Muscle of arm (tissue), 12 donors: Measurements from ENCODE around the gene TLL1. TPM values are rescaled to one million over a fixed set of nuclear protein-coding genes. Genes with fewer than 3 reads are reported as not detected.

Experiments
- DNase-seq: peaks from one replicate; pipeline ENCODE4 v3.0.0-alpha.2; 2013
- polyA plus RNA-seq, 12 donors: library from polyadenylated mRNA; unstranded; fragments of 120-200 nt; gene quantifications; one replicate each; pipeline ENCODE4 v1.2.1, GENCODE V29; 2013; ENCODE audit not compliant: insufficient read length in 12 of 12

Gene TLL1
- polyA plus RNA-seq, 12 donors = 1.3 to 3.1 (median 2.3) TPM; not detected in 2

DNA sequence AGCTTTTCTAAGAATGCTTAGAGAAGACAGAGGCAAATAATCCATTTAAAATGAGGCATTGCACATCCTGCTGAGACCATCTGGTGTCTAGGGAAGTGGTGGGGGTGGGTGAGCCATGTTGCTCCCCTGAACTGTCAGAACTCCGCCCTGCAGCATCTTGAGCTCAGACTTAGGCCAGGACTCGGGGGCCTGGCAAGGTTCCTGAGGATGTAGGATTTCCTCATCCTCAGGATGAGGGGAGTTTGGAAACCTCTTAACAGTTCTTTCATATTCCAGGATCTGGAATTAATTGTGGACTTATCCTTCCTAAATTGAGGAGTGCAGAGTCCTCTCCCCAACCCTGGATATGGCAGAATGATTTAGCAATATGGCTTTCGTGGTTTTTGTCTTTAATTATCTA lies 6.6 kb downstream of the TLL1 start:
- peak; percentile 26 for DNase-seq

GRCh38 chr4:165894159-165894558 lies 21.1 kb downstream of the TLL1 start:
- no peak for DNase-seq

- DNase-seq = no peak
Measured at GRCh38 chr4:165905405-165906027, 32.5 kb downstream of the TLL1 start.

DNA sequence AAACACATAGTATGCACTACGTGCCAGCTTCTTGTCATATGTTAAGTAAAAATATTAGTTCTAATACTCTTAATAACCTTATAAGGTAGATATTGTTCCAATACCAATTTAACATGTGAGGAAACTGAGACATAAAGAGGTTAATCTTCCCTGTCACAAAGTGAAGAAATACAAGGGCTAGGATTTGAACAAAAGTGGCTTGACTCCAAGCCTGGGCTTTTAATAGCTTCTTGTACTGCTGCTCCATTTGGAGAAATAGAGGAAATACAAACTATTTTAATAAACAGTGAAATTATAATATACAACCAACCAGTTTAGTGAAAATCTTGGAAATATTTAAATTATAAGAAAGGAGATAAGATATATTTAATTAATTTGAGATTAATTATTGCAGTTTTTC lies 33.2 kb downstream of the TLL1 start:
- no peak for DNase-seq

DNA sequence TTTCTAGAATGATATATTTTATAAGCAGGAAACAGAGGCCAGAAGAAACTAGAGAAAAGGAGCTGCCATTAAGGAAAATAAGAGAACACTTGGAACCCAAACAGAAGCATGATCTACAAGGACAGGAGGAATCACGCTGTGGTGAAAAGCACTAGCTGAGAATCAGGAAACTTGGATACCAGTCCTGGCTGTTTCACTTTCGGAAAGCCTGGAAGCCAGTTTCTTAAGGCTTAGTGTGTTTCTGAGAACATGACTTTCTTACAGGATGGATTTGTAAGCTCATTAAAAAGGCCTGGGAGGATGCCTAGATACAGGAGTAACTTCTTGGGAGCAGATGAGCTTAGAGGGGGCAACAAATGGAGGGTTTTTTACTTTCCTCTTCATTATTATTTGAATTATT lies 36.9 kb downstream of the TLL1 start:
- peak; percentile 19 for DNase-seq

DNA sequence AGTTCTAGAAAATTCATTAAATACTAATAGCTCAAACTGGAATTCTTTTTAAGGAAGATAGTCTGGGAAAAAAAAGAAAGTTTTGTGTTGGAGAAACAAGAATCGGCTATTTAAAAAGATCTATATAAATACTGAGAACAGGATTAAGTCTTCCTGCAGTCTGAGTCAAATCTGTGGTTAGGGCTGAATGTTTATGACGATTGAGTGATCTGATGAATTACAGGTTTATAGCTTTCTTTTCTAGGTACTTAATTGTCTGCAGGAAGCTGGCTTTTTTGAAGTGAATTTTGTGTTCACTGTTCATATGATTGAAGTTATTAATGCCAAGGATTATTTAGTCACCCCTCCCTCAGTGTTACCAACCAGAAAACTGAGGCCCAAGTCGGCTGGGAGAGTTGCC lies 42.2 kb downstream of the TLL1 start:
- DNase-seq = no peak

GRCh38 chr4:165921546-165921945 lies 48.5 kb downstream of the TLL1 start:
- DNase-seq = no peak

DNA sequence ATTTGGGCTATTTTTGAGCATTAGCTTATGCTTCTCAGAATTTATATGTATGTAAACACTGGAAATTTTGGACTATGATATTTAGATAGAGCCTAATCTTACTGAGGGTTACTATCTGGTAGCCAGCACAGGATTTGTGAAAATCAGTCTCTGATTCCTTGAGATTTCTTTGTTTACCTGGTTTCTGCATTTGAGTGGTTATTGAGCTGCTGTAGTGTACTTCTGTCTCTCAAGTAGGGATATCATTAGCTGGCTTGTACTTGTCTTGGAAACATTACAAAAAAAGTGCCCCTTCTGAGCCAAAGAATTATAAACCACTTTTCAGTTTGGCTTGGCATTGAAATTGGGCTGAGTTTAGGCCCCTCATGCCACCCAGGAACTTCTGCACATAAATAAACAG lies 49.7 kb downstream of the TLL1 start:
- DNase-seq = no peak

DNA sequence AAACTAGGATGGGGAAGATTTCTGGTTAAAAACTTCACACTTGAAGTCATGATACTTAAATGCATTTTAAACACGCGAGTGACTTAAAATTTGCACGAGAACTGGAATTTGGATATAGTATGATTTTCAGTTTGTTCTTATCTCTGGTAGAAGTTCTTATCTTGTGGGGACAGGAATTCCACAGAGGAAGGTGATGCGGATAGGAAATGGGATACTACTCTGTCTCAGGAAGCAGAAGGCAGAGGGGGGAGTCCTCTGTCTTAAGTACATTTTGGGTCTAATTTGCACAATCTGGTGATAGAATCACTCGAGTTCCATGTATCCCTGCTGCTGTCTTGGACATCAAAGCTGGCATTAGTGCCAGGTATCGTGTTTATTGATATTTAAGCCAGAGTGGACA lies 53.3 kb downstream of the TLL1 start:
- DNase-seq = no peak

- no peak for DNase-seq
Measured at GRCh38 chr4:165927366-165927765, 54.3 kb downstream of the TLL1 start.

- no peak for DNase-seq
Measured at GRCh38 chr4:165927815-165928214, 54.8 kb downstream of the TLL1 start.

- DNase-seq = no peak
Measured at GRCh38 chr4:165928601-165929000, 55.6 kb downstream of the TLL1 start.

DNA sequence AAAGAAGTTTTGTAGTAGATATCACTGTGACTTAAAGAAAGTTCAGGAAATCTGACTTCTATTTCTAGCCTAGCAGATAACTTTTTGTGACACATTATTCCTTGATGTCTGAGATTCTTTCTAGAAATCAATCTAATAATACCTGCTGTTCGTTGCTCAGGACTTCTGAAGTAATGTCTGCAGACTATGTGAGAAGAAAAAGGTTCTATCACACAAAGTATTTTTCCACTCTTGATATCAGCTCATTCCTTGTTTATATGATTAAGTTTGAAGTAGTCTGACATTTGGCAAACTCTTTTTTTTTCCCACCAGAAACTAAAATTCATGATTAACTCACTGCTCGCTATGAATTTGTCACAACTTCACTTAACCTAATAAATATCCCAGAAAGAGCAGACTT lies 56.6 kb downstream of the TLL1 start:
- no peak for DNase-seq

DNA sequence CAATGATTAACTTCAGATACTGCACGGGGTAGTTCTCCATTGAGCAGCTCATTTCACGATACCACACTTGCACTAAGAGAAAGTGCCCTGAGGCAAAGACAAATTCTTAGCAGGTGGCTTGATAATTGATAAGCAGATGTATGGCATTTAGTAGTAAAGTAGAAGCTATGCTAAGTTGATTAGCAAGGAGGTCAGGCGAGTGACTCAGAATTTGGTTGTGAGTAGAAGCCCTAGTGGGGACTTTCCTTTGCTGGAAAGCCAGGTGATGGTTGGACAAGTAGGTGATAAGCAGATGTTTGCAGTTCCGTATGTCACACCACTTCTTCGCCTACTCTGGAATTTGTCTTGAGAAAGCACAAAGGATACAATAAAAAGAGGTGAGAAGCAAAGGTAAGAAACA lies 58.7 kb downstream of the TLL1 start:
- no peak for DNase-seq

DNA sequence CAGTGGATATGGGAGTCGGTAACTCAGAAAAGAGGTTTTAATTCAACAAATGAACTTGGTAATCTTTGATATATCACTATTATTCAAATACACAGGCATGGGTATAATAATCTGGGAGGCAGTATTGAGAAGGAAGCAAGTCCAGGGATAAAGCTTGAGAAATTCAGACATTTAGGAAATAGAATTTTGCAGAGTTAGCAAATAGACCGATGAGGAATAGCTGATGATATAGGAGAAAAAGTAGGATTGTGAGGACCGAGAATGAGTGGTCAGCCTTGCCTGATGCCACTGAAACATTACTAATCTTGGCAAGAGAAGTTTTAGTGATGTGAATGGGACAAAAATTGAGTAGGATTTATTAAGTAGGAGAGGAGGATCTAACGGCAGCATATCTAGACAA lies 71.9 kb downstream of the TLL1 start:
- no peak for DNase-seq

GRCh38 chr4:165945991-165946390 lies 73.0 kb downstream of the TLL1 start:
- no peak for DNase-seq

GRCh38 chr4:165947019-165947418 lies 74.0 kb downstream of the TLL1 start:
- DNase-seq = no peak

DNA sequence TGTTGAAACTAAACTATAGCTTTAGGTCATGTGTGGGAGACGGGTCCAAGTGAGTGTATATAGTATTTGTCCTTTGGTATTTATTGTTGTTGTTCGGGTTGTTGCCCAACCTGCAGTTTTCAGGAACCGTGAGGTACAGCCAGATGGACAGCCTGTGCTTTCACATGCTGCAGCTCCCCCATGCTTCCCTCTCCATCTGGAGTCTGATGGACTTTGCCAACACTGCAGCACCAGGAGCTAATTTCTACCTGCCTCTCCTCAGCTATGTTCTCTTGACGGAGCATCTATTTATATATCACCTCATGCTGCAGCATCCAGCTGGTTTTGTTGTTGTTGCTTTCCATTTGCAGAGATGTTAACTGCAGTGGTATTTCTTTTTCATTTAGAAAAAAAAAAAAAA lies 80.1 kb downstream of the TLL1 start:
- DNase-seq = no peak

DNA sequence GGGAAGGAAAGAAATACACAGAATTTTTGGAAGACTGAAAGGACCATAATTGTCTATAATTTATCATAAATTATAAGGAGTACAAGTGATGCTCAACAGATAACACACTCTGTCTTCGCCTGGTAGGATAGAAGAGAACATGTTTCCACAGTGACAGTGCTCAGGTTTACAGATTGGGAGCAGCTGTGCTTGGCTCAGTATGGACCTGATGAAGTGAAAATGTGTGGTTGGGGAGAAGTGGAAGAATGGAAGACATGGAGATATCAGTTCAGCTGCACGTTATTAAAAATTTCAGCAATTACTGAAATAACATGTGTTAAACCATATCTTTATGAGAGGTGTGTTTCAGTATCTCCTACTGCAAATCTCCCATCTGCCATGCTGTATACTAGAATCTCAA lies 90.6 kb downstream of the TLL1 start:
- peak; percentile 33 for DNase-seq

- no peak for DNase-seq
Measured at GRCh38 chr4:165964591-165964990, 91.6 kb downstream of the TLL1 start.

- no peak for DNase-seq
Measured at GRCh38 chr4:165965503-165965902, 92.5 kb downstream of the TLL1 start.

DNA sequence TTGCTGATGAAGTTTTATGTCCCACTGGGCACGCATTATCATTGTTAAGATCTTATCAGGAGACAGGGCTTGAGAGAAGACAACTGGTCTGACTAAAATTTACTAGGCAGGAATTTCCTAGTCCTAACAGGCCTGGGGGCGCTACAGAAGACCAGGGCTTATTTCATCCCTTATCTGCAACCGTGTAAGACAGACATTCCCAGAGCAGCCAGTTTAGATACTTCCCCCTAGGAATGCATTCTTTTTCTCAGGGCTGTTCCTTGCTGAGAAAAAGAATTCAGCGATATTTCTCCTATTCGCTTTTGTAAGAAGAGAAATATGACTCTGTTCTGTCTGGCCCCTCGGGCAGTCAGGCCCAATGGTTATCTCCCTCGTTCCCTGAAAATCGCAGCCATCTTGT lies 93.8 kb downstream of the TLL1 start:
- no peak for DNase-seq

DNA sequence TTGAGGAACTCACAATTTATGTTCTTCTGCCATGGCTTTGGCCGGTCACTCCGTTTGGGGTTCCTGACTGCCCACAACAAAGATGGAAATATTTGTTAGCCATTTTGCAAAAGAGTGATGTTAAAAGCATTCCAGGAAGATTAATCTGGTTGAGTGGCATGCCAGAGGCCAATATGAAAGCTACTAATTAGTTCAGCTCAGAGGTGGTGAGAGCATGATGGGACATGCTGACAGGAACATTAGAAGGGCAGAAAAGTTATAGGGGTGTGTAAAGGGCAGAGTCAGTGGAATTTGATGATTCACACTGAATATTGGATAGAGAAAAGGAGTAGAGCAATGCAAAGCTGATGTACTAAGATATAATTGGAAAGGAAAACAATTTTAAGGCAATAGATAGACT lies 94.4 kb downstream of the TLL1 start:
- no peak for DNase-seq

- DNase-seq = no peak
Measured at GRCh38 chr4:165970703-165971420, 97.8 kb downstream of the TLL1 start.
